KOPT-K1 (cell line): Measurements from ENCODE around the gene GTPBP3.
A peak's percentile ranks its signal among the peaks of the same experiment; 100 is the strongest.

Source experiments
- H3K27ac ChIP-seq: fragments of 200-600 bp; sonication (generic); 2 replicates; pipeline ENCODE4 v1.5.1; 2016; ENCODE audit warnings: antibody characterized with exemption, mild to moderate bottlenecking, low read depth, low read length; ENCODE audit not compliant: poor library complexity, severe bottlenecking
- H3K36me3 ChIP-seq: fragments of 200-600 bp; sonication (generic); 2 replicates; pipeline ENCODE4 v1.5.1; 2017; ENCODE audit warnings: antibody characterized with exemption, mild to moderate bottlenecking, low read length, moderate library complexity; ENCODE audit not compliant: insufficient read depth
- H3K9me3 ChIP-seq: fragments of 200-600 bp; sonication (generic); 2 replicates; pipeline ENCODE4 v1.5.1; 2017; ENCODE audit warnings: antibody characterized with exemption, low read length, mild to moderate bottlenecking; ENCODE audit not compliant: insufficient read depth, poor library complexity, severe bottlenecking

Gene GTPBP3

GRCh38 chr19:17320435-17320834 lies 16.9 kb upstream of the GTPBP3 start:
- Histone ChIP-seq H3K27ac (no peak overlapping the region), H3K36me3 (peaks cover 60% of the 10 kb centered on the region)

DNA sequence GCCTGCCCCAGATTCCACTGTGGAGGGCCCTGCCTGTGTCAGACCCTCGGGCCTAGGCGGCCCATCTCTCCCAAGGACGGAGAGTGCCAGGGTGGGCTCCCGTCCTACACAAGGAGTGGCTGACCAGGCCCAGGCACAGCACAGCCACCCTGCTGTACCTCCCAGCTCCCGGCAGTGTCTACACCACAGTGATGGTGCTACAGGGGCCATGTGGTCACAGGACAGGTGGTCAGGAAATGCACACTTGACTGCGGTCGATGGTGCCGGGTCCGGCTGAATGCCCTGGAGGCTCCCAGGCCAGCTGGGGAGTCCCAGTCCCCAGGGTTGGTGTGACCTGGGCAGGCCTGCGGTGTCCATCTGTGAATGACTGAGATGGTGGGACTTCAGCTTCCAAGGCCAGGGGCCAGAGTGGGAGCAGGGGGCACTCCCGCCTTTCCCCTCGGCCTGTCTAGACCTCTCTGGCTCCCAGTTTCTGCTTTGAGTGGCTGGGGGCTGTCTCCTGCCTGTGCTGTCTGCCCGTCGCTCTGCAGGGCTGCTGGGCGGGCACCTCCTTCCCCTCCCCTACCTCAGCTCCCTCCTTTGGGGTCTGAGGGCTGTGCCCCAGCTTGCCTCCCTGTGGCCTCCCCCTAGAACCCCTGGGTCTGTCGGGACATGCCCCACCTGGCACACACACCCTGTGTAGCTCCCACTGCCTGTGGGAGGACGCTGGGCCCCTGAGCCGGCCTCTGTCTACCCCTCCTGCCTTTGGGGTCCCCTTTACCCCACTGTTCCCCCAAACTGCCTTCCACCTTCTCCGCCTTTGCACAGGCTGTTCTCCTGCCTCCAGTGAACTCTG lies 15.5 kb upstream of the GTPBP3 start:
- H3K27ac ChIP-seq, result no peak overlapping the region
- H3K36me3 ChIP-seq, result peaks cover 51% of the 10 kb centered on the region
- H3K9me3 ChIP-seq, result no peaks in the 10 kb centered on the region

More at GRCh38 chr19:17320435-17320834, 16.9 kb upstream of the GTPBP3 start:
- H3K9me3 ChIP-seq, result no peaks in the 10 kb centered on the region

- Histone ChIP-seq H3K9me3 (no peaks in the 10 kb centered on the region), H3K36me3 (peaks cover 49% of the 10 kb centered on the region), H3K27ac (no peak overlapping the region)
Measured at GRCh38 chr19:17322854-17323253, 14.5 kb upstream of the GTPBP3 start.

- H3K9me3 ChIP-seq, result no peaks in the 10 kb centered on the region
- H3K27ac ChIP-seq, result no peak overlapping the region
- H3K36me3 ChIP-seq, result peaks cover 45% of the 10 kb centered on the region
Measured at GRCh38 chr19:17323300-17323963, 13.9 kb upstream of the GTPBP3 start.

DNA sequence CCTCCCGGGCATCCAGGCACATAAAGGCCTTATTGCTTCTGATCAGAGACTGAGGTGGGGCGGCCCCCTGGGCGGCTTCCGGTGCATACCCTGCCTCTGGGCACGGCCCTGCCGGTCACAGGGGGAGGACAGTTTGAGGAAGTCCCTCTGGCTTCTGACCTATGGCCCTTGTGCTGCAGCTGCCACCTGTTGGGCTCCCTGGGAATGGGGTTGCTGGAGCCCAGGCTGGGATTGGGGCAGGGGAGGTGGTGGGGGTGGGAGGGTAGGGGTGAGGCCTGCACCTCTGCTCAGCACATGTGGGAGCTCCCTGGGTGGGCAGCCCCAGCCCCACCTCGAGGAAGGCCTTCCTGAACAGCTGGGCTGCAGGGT lies 13.4 kb upstream of the GTPBP3 start:
- Histone ChIP-seq H3K9me3 (no peaks in the 10 kb centered on the region), H3K36me3 (peaks cover 40% of the 10 kb centered on the region), H3K27ac (no peak overlapping the region)

GRCh38 chr19:17324357-17325114 lies 12.8 kb upstream of the GTPBP3 start:
- H3K9me3 ChIP-seq, result no peaks in the 10 kb centered on the region

GRCh38 chr19:17325133-17325532 lies 12.2 kb upstream of the GTPBP3 start:
- Histone ChIP-seq H3K36me3 (peaks cover 28% of the 10 kb centered on the region), H3K27ac (no peak overlapping the region), H3K9me3 (no peaks in the 10 kb centered on the region)

More at GRCh38 chr19:17324357-17325114, 12.8 kb upstream of the GTPBP3 start:
- H3K36me3 ChIP-seq, result peaks cover 34% of the 10 kb centered on the region
- H3K27ac ChIP-seq, result no peak overlapping the region

DNA sequence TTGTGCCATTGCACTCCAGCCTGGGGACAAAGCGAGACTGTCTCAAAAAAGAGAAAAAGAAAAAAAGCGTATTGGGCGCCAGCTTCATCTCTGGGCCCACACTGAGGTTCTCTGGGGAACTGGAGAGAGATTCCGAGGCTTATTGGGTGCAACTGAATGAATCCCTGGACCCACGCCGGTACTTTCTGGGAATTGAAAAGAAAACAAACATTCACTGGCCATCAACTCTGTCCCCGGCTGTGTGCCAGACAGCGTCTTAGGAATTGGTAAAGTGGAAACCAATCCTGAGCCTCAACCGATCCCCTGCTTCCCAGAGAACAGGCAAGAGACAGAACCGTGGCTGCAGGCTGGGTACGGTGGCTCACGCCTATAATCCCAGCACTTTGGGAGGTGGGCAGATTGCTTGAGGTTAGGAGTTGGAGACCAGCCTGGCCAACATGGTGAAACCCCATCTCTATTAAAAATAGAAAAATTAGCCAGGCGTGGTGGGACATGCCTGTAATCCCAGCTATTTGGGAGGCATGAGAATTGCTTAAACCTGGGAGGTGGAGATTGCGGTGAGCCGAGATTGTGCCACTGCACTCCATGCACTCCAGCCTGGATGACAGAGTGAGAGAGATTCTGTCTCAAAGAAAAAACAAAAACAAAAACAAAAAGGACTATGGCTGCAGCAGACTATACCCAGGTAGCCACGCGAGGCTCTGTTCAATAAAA lies 11.3 kb upstream of the GTPBP3 start:
- no peaks in the 10 kb centered on the region for H3K9me3 ChIP-seq
- no peak overlapping the region for H3K27ac ChIP-seq
- H3K36me3 ChIP-seq, result peaks cover 19% of the 10 kb centered on the region

DNA sequence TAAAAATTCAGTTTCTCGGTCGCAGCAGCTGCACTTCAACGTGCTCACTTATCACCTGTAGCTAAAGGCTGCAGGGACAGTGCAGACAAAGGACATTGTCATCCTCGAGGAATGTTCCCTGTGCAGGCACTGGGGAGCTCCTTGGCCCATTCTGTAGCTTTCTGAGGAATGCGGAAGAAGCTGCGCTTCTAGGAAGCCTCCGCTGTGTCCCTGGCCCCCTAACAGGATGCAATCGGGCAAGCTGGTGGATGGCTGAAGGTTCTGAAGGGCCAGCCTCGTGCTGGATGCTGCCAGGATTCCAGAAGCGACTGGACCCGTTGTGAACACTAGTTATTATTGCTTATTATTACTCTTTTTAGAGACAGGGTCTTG lies 10.8 kb upstream of the GTPBP3 start:
- Histone ChIP-seq H3K36me3 (peaks cover 14% of the 10 kb centered on the region), H3K27ac (no peak overlapping the region), H3K9me3 (no peaks in the 10 kb centered on the region)

DNA sequence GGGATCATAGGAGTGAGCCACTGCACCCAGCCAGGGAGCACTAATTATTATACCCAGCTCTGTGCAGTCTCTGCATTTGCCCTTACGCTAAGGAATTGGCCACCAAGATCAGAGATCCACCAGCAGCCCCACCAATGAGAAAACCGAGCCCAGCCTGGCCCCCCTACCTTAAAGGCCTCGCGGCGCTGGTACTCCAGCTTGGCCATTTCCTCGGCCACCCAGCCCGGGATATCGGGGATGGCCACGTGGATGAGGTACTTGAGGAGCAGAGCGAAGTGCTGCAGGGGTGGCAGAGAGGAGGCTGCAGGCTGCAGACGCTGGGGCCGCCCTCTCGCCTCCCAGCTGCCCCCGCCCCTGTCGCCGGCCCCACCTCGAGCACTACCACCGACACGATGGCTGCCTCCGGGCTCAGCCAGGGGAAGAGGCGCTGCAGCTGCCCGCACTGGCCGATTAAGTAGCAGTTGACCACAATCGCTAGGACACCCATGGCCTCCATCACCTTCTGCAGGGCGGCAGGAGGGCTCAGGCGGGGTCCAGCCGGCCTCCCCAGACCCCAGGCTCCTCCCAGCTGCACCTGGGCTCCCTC lies 10.2 kb upstream of the GTPBP3 start:
- Histone ChIP-seq H3K27ac (no peak overlapping the region), H3K36me3 (peaks cover 8% of the 10 kb centered on the region), H3K9me3 (no peaks in the 10 kb centered on the region)

GRCh38 chr19:17327654-17328516 lies 9.5 kb upstream of the GTPBP3 start:
- no peaks in the 10 kb centered on the region for H3K9me3 ChIP-seq
- H3K27ac ChIP-seq, result peak overlapping the region; percentile 60
- peaks cover under 1% of the 10 kb centered on the region; the same call in 1 of the 2 replicates for H3K36me3 ChIP-seq

DNA sequence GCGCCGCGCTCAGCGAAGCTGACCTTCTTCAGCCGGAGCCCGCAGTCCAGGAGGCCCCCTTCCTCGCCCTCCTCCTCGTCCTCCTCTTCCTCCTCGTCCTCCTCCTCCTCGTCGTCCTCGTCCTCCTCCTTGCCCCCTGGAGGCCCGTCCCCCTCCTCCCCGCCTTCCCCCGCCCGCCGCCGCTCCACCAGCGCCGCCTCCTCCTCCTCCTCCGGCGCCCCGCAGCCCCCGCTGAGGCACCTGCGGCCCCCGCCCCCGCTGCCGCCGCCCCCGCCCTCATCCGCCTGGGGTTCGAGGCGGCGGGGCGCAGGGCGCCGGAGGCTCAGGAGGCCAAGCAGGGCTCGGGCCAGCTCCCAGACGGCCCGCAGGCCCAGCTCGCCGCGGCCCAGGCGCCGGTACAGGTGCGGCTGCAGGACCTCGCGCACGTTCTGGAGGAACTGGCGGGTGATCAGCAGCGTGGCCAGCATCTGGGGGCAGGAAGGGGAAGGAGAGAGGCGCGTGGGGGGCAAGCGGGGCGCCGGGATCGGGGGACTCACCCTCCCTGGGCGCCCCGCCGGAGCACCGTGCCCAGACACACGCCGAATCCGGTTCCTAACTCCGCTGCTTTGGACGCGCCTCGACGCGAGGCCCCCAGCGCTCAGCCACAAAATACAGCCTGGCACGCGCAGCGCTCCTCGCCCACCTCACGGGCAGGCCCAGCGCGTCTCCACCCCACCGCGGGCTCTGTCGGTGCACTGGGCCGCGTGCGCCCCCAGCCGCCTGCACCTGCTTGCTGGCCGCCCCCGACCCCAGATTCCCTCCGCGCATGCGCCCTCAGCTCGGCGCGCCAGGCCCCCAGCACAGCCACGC lies 8.6 kb upstream of the GTPBP3 start:
- Histone ChIP-seq H3K36me3 (no peaks in the 10 kb centered on the region), H3K9me3 (no peaks in the 10 kb centered on the region), H3K27ac (peak overlapping the region; percentile 60)
